K562 (cell line): Measurements from ENCODE around the gene RACGAP1. TPM values are rescaled to one million over a fixed set of nuclear protein-coding genes. Genes with fewer than 3 reads are reported as not detected.

Experiments used
- BRD9 ChIP-seq: fragments of 450-650 bp; IDR thresholded peaks from 2 replicates; pipeline ENCODE4 v1.6.1; 2018; ENCODE audit warnings: low read depth; ENCODE audit not compliant: partially characterized antibody
- CBX3 ChIP-seq, 2 experiments: IDR thresholded peaks; 1 replicate in 1 of 2; 2 replicates in 1 of 2; pipeline ENCODE4 v1.6.1; 2012; ENCODE audit warnings: inconsistent platforms in 2 of 2, low read length in 2 of 2, borderline replicate concordance in 1 of 2, control low read depth in 1 of 2
- ESRRA ChIP-seq: fragments of 450-650 bp; IDR thresholded peaks from 2 replicates; pipeline ENCODE4 v1.6.1; 2014; ENCODE audit warnings: low read depth, mild to moderate bottlenecking, moderate library complexity, borderline replicate concordance
- FOSL1 ChIP-seq: fragments of 200-800 bp; sonication (Bioruptor generic); conservative IDR thresholded peaks from 2 replicates; pipeline ENCODE4 v1.6.1; 2016; ENCODE audit warnings: missing genetic modification characterization, missing compliant biosample characterization
- JUNB ChIP-seq: fragments of 450-650 bp; formaldehyde crosslinking; conservative IDR thresholded peaks from 2 replicates; pipeline ENCODE4 v1.4.0; 2020; ENCODE audit warnings: mild to moderate bottlenecking
- MEIS2 ChIP-seq: fragments of 450-650 bp; IDR thresholded peaks from 2 replicates; pipeline ENCODE4 v1.6.1; 2014; ENCODE audit warnings: mild to moderate bottlenecking; ENCODE audit not compliant: partially characterized antibody
- MYBL2 ChIP-seq, 2 experiments: fragments of 450-650 bp in 1 of 2; sonication (generic) in 1 of 2; formaldehyde crosslinking in 1 of 2; IDR thresholded peaks; 2 replicates each; pipeline versions ENCODE4 v1.6.1 to v1.8.1; 2017 to 2022; ENCODE audit warnings: borderline replicate concordance in 1 of 2, inconsistent platforms in 1 of 2, low read depth in 1 of 2, mild to moderate bottlenecking in 1 of 2, missing genetic modification reagents in 1 of 2, moderate library complexity in 1 of 2
- NFE2L1 ChIP-seq: fragments of 450-650 bp; IDR thresholded peaks from 2 replicates; pipeline ENCODE4 v1.6.1; 2016; ENCODE audit warnings: missing genetic modification characterization, low read depth, mild to moderate bottlenecking, missing compliant biosample characterization, moderate library complexity, borderline replicate concordance
- NONO ChIP-seq, 2 experiments: fragments of 200-400 bp in 1 of 2; fragments of 450-650 bp in 1 of 2; formaldehyde crosslinking in 1 of 2; IDR thresholded peaks; 2 replicates each; pipeline ENCODE4 v1.6.1; 2017; ENCODE audit warnings: low read depth in 2 of 2, mild to moderate bottlenecking in 2 of 2, moderate library complexity in 2 of 2, low read length in 1 of 2
- RBM34 ChIP-seq: fragments of 200-400 bp; formaldehyde crosslinking; IDR thresholded peaks from 2 replicates; pipeline ENCODE4 v1.6.1; 2018; ENCODE audit warnings: low read length, borderline replicate concordance; ENCODE audit not compliant: insufficient read depth
- SIRT6 ChIP-seq: IDR thresholded peaks from one replicate; pipeline ENCODE4 v1.6.1; 2012; ENCODE audit warnings: low read depth, mild to moderate bottlenecking, control low read depth, inconsistent platforms, low read length, moderate library complexity
- SMARCA4 ChIP-seq: fragments of 450-650 bp; IDR thresholded peaks from 2 replicates; pipeline ENCODE4 v1.6.1; 2016
- TEAD1 ChIP-seq, 2 experiments: fragments of 450-650 bp in 1 of 2; sonication (generic) in 1 of 2; formaldehyde crosslinking; IDR thresholded peaks; 2 replicates each; pipeline versions ENCODE4 v1.4.0 to v1.8.0; 2020 to 2022; ENCODE audit warnings: mild to moderate bottlenecking in 2 of 2, missing genetic modification reagents in 1 of 2
- THRAP3 ChIP-seq: fragments of 450-650 bp; IDR thresholded peaks from 2 replicates; pipeline ENCODE4 v1.6.1; 2016; ENCODE audit warnings: mild to moderate bottlenecking, inconsistent platforms, borderline replicate concordance
- ZFP30 ChIP-seq: fragments of 250-450 bp; sonication (Bioruptor Pico); IDR thresholded peaks from 2 replicates; pipeline ENCODE4 v1.8.0; 2022; ENCODE audit warnings: moderate library complexity, mild to moderate bottlenecking, inconsistent platforms, borderline replicate concordance
- ZNF212 ChIP-seq: fragments of 450-650 bp; formaldehyde crosslinking; IDR thresholded peaks from 2 replicates; pipeline ENCODE4 v1.4.0; 2020; ENCODE audit warnings: mild to moderate bottlenecking
- ZNF644 ChIP-seq: fragments of 200-800 bp; sonication (Bioruptor generic); IDR thresholded peaks from 2 replicates; pipeline ENCODE4 v1.6.1; 2016; ENCODE audit warnings: low read depth, missing genetic modification characterization, missing compliant biosample characterization
- polyA plus RNA-seq, 8 experiments: library from polyadenylated mRNA; depleted of rRNA in 4 of 8; stranded (reverse) in 5 of 8; unstranded in 3 of 8; fragments of >200 nt; fragmentation: Nextera tagmentation in 2 of 8; fragmentation: Illumina TruSeq in 1 of 8; extraction: Ambion mirVana in 2 of 8; extraction: Trizol in 1 of 8; gene quantifications; 2 replicates each; pipeline versions ENCODE4 v1.2.1 to v1.2.3, GENCODE V29; 2011 to 2014; ENCODE audit warnings: inconsistent platforms in 1 of 8, missing spikeins in 1 of 8
- total RNA-seq, 7 experiments: library from RNA; depleted of rRNA in 6 of 7; stranded (reverse); fragments of >200 nt in 6 of 7; fragmentation: Illumina TruSeq in 2 of 7; extraction: Trizol in 2 of 7; gene quantifications; 2 replicates each; pipeline versions ENCODE4 v1.2.1 to v1.2.3, GENCODE V29; 2011 to 2021; ENCODE audit warnings: low replicate concordance in 1 of 7
- TF ChIP-seq, protein P1 (sequence below): sonication (generic); formaldehyde crosslinking; IDR thresholded peaks from 2 replicates; pipeline ENCODE4 v1.8.1; 2022; ENCODE audit warnings: missing genetic modification reagents
- TF ChIP-seq, protein P2 (sequence below), 2 experiments: fragments of 450-650 bp; IDR thresholded peaks; 2 replicates each; pipeline ENCODE4 v1.6.1; 2016; ENCODE audit warnings: mild to moderate bottlenecking in 2 of 2, borderline replicate concordance in 1 of 2, low read depth in 1 of 2, moderate library complexity in 1 of 2

Gene RACGAP1
- total and polyA plus RNA-seq, 9 of the 15 experiments (the other 6 are each of a cell fraction or from before 2014, with no cell fraction given), result 56.4 to 92.9 (median 71.8) TPM

DNA sequence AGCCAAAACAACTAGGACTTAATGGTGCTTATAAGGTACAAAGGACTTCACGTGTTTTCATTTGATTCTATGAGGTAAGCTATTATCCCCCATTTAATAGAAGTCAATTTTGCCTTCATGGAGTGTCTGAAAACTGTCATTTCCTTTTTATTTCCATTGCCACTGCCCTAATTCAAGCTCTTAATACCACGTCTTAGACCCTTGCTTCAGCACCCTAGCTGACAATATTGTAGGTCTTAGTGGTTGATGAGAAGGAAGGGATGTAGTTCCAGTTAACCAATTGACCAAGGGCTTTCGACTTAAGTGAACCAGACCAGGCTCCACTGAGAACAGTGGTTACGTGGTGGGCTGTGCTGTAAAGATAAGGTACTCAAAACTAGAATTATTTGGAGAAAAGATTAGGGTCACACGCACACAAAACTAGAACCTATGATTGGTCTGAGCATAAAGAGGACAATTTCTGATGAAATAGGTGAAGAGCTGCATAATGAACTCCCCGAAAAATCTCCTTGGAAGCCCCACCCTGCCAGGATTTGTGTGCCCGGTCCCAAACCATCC is 22.5 kb upstream of the RACGAP1 start (continued):
- TF ChIP-seq ESRRA (peak; percentile 25; the same call in 1 of the 2 replicates), ZFP30 (no peak), SIRT6 (no peak), FOSL1 (tag) (no peak), THRAP3 (no peak), NFE2L1 (tag) (no peak), BRD9 (no peak), ZNF644 (tag) (no peak), SMARCA4 (peak; percentile 56; the same call in 1 of the 2 replicates), MEIS2 (no peak), RBM34 (no peak), JUNB (CRISPR knock-in tag) (no peak), ZNF212 (CRISPR knock-in tag) (no peak), NONO (IDR thresholded peaks at IDR 0.05; ENCODE audit: low read depth in 2 of 2, low read length in 1 of 2) (no peak), CBX3 (IDR thresholded peaks at IDR 0.05; ENCODE audit: borderline replicate concordance in 1 of 2, low read length in 2 of 2) (no peak), TEAD1 (CRISPR knock-in tag; IDR thresholded peaks at IDR 0.05) (no peak), MYBL2 (IDR thresholded peaks at IDR 0.05; ENCODE audit: low read depth) (no peak), MYBL2 (CRISPR knock-in tag; IDR thresholded peaks at IDR 0.05; ENCODE audit: borderline replicate concordance) (no peak)
- TF ChIP-seq, protein P1, sequence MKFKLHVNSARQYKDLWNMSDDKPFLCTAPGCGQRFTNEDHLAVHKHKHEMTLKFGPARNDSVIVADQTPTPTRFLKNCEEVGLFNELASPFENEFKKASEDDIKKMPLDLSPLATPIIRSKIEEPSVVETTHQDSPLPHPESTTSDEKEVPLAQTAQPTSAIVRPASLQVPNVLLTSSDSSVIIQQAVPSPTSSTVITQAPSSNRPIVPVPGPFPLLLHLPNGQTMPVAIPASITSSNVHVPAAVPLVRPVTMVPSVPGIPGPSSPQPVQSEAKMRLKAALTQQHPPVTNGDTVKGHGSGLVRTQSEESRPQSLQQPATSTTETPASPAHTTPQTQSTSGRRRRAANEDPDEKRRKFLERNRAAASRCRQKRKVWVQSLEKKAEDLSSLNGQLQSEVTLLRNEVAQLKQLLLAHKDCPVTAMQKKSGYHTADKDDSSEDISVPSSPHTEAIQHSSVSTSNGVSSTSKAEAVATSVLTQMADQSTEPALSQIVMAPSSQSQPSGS (CRISPR knock-in tag), result no peak
- TF ChIP-seq, protein P2, sequence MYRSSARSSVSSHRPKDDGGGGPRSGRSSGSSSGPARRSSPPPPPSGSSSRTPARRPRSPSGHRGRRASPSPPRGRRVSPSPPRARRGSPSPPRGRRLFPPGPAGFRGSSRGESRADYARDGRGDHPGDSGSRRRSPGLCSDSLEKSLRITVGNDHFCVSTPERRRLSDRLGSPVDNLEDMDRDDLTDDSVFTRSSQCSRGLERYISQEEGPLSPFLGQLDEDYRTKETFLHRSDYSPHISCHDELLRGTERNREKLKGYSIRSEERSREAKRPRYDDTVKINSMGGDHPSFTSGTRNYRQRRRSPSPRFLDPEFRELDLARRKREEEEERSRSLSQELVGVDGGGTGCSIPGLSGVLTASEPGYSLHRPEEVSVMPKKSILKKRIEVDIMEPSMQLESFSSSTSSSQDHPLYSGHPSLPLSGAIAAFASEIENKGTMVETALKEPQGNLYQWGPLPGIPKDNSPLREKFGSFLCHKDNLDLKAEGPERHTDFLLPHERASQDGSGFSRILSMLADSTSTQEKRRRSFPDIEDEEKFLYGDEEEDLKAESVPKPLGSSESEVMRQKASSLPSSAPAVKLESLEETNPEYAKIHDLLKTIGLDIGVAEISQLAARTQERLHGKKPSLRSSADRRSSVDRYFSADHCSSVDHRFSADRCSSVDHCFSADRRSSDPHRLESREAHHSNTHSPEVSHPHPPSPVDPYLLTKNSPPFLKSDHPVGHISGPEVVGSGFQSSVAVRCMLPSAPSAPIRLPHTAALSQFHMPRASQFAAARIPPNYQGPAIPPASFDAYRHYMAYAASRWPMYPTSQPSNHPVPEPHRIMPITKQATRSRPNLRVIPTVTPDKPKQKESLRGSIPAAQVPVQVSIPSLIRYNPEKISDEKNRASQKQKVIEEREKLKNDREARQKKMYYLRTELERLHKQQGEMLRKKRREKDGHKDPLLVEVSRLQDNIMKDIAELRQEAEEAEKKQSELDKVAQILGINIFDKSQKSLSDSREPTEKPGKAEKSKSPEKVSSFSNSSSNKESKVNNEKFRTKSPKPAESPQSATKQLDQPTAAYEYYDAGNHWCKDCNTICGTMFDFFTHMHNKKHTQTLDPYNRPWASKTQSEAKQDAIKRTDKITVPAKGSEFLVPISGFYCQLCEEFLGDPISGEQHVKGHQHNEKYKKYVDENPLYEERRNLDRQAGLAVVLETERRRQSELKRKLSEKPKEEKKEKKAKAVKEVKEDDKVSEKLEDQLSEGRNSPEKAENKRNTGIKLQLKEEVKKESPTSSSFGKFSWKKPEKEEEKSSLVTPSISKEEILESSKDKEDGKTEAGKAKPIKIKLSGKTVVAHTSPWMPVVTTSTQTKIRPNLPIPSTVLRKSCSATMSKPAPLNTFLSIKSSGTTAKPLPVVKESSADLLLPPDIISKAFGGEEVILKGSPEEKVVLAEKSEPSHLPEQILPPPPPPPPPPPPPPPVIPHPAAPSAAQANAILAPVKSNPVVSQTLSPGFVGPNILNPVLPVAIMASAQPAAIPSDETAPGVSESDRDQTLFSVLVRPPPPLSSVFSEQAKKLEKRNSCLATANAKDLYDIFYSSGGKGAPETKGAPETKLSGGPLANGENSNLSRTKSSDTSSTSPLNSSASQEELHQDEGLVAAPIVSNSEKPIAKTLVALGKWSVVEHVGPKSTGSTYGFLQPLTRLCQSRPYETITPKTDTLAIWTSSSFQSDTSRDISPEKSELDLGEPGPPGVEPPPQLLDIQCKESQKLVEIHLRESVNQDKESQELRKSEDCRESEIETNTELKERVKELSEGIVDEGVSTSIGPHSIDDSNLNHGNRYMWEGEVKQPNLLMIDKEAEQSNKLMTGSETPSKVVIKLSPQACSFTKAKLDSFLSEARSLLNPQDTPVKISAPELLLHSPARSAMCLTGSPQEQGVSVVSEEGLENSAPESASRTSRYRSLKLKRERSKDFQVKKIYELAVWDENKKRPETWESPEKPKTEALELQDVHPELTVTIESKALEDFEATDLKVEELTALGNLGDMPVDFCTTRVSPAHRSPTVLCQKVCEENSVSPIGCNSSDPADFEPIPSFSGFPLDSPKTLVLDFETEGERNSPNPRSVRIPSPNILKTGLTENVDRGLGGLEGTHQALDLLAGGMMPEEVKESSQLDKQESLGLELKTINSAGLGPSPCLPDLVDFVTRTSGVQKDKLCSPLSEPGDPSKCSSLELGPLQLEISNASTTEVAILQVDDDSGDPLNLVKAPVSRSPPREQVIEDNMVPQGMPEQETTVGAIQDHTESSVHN (IDR thresholded peaks at IDR 0.05; ENCODE audit: borderline replicate concordance in 1 of 2, low read depth in 1 of 2), result no peak
